Fibroblast of villous mesenchyme (primary cell): ENCODE results near the gene CLDN24. TPM values are rescaled to one million over a fixed set of nuclear protein-coding genes. Genes with fewer than 3 reads are reported as not detected.

Source experiments
- DNase-seq: peaks from one replicate; pipeline ENCODE4 v3.0.0-alpha.2; 2010; ENCODE audit warnings: low read depth
- H3K4me3 ChIP-seq: 2 replicates; pipeline ENCODE4 v1.5.1; 2011; ENCODE audit warnings: low read depth, mild to moderate bottlenecking, low read length
- CTCF ChIP-seq: IDR thresholded peaks from 2 replicates; pipeline ENCODE4 v1.5.1; 2012; ENCODE audit warnings: low read depth, mild to moderate bottlenecking, low read length; ENCODE audit not compliant: insufficient read depth
- total RNA-seq: library from RNA; depleted of rRNA; stranded (reverse); fragments of >200 nt; gene quantifications from 2 replicates; pipeline ENCODE4 v1.2.3, GENCODE V29; 2012

Gene CLDN24
- total RNA-seq, 1 donor = not detected

DNA sequence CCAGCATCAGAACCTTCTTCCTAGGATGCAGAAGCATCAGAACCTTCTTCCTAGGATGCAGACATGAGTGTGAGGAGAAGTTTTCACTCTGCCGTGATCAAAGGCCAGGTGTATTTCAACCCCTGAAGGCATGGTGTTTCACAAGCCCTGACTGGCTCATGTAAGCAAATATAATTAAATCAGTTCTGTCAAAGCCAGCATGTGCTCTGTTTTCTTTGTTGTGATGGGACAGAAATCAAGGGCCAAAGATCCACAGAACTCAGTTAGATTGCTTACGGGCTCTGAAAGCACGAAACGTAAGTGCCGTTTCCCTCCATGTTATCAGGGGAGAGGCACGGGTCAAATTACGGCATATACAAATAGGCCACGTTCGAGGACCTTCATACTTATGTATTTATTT lies 32.0 kb upstream of the CLDN24 start:
- H3K4me3 ChIP-seq = no peak overlapping the region
- no peak for DNase-seq
- TF ChIP-seq CTCF = no peak

DNA sequence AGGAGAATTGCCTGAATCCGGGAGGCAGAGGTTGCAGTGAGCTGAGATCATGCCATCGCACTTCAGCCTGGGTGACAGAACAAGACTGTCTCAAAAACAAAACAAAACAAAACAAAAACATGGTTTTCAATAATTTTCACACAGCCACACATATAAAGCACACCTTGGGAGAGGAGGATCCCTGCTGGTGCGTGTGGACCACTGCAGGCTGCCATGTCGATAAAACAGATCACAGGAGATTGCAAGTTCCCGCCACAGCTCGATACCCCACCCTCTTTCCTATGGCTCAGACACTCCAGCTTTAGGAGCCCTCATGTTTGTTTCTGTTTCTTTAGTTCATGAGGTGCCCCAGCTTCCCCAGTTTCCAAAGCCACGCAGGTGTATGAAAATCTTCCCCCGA lies 31.3 kb upstream of the CLDN24 start:
- TF ChIP-seq CTCF = no peak
- no peak for DNase-seq
- no peak overlapping the region for H3K4me3 ChIP-seq

DNA sequence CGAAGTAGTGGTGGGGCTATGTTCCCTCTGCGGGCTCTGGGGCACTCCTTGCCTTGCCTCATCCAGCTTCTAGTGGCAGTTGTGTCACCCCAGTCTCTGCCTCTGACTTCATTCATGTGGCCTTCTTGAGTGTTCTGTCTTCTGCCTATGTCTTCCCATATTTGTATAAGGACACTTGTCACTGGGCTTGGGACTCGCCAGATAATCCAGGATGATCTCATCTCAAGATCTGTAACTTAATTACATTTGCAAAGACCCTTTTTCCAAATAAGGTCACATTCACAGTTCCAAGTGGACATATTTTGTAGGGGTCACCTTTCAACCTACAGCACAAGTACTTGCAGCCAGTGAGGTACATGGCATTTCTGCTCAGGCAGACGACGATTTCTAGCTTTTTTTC lies 30.3 kb upstream of the CLDN24 start:
- no peak overlapping the region for H3K4me3 ChIP-seq
- TF ChIP-seq CTCF = no peak
- DNase-seq = no peak

DNA sequence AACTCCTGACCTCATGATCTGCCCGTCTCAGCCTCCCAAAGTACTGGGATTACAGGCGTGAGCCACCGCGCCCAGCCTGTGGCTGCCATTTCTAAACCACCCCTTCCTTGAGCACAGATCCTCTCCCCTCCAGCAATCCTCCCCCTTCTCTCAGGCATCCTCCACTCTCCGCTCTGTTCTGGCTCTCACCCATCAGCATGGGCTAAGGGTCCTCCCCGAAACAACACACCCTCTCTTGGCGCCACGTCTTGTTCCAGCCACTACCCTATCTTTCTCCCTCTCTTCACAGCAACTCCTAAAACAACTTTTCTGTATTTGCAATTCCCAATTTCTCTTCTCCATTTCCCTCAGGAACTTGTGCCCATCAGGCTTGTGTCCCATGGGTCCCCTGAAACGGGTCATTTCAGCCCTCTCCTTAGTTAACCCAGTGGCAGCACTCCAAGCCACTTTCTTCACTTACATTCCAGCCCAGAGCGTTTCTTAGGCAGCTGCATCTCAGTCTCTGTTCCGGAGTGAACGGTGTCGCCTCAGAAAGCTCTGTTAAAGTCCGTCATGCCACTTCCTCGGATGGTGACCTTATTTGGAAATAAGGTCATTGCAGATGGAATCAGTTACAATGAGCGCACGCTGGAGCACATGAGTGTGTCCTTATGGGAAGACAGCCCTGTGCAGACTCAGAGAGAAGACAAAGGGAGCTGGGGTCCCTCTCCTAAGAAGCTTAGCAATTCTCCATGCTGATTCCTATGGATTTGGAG lies 28.3 kb upstream of the CLDN24 start:
- no peak overlapping the region for H3K4me3 ChIP-seq
- no peak for DNase-seq
- no peak for TF ChIP-seq CTCF

- no peak for TF ChIP-seq CTCF
These were observed 27.4 kb upstream of the CLDN24 start for GRCh38 chr4:183349673-183350072.

DNA sequence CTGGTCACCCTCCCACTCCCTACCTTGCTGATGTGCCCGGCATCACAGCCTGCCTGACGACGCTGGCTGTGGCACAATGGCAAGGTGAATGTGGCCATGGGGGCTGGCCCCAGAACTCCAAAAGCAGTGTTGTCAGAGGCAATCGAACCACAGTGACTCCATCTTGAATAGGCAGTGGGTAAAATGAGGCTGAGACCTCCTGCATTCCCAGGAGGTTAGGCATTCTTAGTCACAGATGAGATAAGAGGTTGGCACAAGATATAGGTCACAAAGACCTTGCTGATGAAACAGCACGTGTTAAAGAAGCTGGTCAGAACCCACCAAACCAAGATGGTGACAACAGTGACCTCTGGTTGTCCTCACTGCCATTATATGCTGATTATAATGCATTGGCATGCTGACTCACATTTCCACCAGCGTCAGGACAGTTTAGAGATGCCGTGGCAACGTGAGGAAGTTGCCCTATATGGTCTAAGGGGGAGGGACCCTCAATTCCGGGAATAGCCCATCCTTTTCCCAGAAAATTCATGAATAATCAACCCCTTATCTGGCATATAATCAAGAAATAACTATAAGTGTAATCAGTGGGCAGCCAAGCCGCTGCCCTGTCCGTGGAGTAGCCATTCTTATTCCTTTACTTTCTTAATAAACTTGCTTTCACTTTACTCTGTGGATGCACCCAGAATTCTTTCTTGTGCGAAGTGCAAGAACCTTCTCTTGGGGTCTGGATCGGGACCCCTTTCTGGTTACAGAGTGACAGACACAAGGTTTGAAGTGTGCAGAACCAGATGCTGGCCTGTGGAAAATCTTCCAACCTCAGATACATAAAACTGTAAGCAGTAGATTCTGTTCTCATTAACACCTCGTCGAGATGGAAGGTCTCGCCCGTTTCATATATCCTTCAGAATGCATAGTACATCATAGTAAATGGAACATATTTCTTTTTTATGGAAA lies 26.8 kb upstream of the CLDN24 start:
- DNase-seq = peak; percentile 68
- no peak overlapping the region for H3K4me3 ChIP-seq
- no peak for TF ChIP-seq CTCF

More at GRCh38 chr4:183349673-183350072, 27.4 kb upstream of the CLDN24 start:
- no peak for DNase-seq
- H3K4me3 ChIP-seq = no peak overlapping the region
